Skeletal muscle tissue (tissue), 4 donors: ENCODE measurements around the gene HSF5. TPM values are rescaled to one million over a fixed set of nuclear protein-coding genes. Genes with fewer than 3 reads are reported as not detected.

Experiments used
- H3K27ac ChIP-seq: one replicate; pipeline ENCODE4 v1.7.0; 2013; ENCODE audit warnings: mild to moderate bottlenecking, low read depth, low read length, inconsistent platforms
- H3K27me3 ChIP-seq, 3 donors: one replicate each; pipeline ENCODE4 v1.7.0; 2013; ENCODE audit warnings: low read length in 3 of 3; ENCODE audit not compliant: control insufficient read depth in 3 of 3, insufficient read depth in 3 of 3
- H3K36me3 ChIP-seq, 3 donors: one replicate each; pipeline ENCODE4 v1.7.0; 2013; ENCODE audit warnings: low read length in 3 of 3; ENCODE audit not compliant: control insufficient read depth in 3 of 3, insufficient read depth in 3 of 3
- H3K4me1 ChIP-seq, 3 donors: one replicate each; pipeline ENCODE4 v1.7.0; 2013; ENCODE audit warnings: low read length in 3 of 3, mild to moderate bottlenecking in 3 of 3; ENCODE audit not compliant: control insufficient read depth in 3 of 3, insufficient read depth in 3 of 3
- H3K4me3 ChIP-seq, 3 donors: one replicate each; pipeline ENCODE4 v1.7.0; 2013; ENCODE audit warnings: low read length in 3 of 3
- H3K9ac ChIP-seq, 3 donors: one replicate each; pipeline ENCODE4 v1.7.0; 2013; ENCODE audit warnings: low read length in 3 of 3, mild to moderate bottlenecking in 3 of 3, moderate library complexity in 2 of 3, low read depth in 1 of 3
- H3K9me3 ChIP-seq, 3 donors: one replicate each; pipeline ENCODE4 v1.7.0; 2013; ENCODE audit warnings: low read length in 3 of 3; ENCODE audit not compliant: control insufficient read depth in 3 of 3
- total RNA-seq: library from RNA; depleted of rRNA; stranded (reverse); fragments of >200 nt; gene quantifications from one replicate; pipeline ENCODE4 v1.2.3, GENCODE V29; 2014
- donor health status: Osteomylitis.

Gene HSF5
- total RNA-seq, 1 donor from 2014 or later = under 0.01 TPM

- Histone ChIP-seq H3K4me1 (no peaks in the 10 kb centered on the region), H3K4me3 (no peak overlapping the region), H3K9ac (no peak overlapping the region), H3K36me3 (no peaks in the 10 kb centered on the region), H3K9me3 (no peaks in the 10 kb centered on the region), H3K27ac (no peak overlapping the region), H3K27me3 (peaks cover 0 to 3% (median 0%) of the 10 kb centered on the region in 3 donors)
These were observed 19.3 kb downstream of the HSF5 start for GRCh38 chr17:58468944-58469343.

- no peaks in the 10 kb centered on the region for H3K9me3 ChIP-seq
- no peaks in the 10 kb centered on the region for H3K36me3 ChIP-seq
- no peak overlapping the region for H3K9ac ChIP-seq
- no peaks in the 10 kb centered on the region for H3K4me1 ChIP-seq
- no peak overlapping the region for H3K27ac ChIP-seq
- H3K27me3 ChIP-seq = no peaks in the 10 kb centered on the region
- H3K4me3 ChIP-seq = no peak overlapping the region
These were observed 32.7 kb downstream of the HSF5 start for GRCh38 chr17:58455491-58455890.

GRCh38 chr17:58452738-58453137 is 35.5 kb downstream of the HSF5 start:
- no peaks in the 10 kb centered on the region for H3K27me3 ChIP-seq
- H3K9me3 ChIP-seq = no peaks in the 10 kb centered on the region
- H3K4me3 ChIP-seq = no peak overlapping the region
- no peak overlapping the region for H3K27ac ChIP-seq
- no peaks in the 10 kb centered on the region for H3K4me1 ChIP-seq
- no peak overlapping the region for H3K9ac ChIP-seq
- H3K36me3 ChIP-seq = no peaks in the 10 kb centered on the region

- H3K4me3 ChIP-seq = no peak overlapping the region
- H3K36me3 ChIP-seq = no peaks in the 10 kb centered on the region
- no peaks in the 10 kb centered on the region for H3K4me1 ChIP-seq
These were observed 40.9 kb downstream of the HSF5 start for GRCh38 chr17:58447039-58447975.

GRCh38 chr17:58446086-58446485 is 42.1 kb downstream of the HSF5 start:
- Histone ChIP-seq H3K4me3 (no peak overlapping the region), H3K27me3 (no peaks in the 10 kb centered on the region), H3K27ac (no peak overlapping the region), H3K4me1 (no peaks in the 10 kb centered on the region), H3K9me3 (no peaks in the 10 kb centered on the region), H3K9ac (no peak overlapping the region), H3K36me3 (no peaks in the 10 kb centered on the region)

More at GRCh38 chr17:58447039-58447975, 40.9 kb downstream of the HSF5 start:
- Histone ChIP-seq H3K9ac (no peak overlapping the region), H3K9me3 (no peaks in the 10 kb centered on the region), H3K27ac (no peak overlapping the region), H3K27me3 (no peaks in the 10 kb centered on the region)

GRCh38 chr17:58436805-58437239 is 51.4 kb downstream of the HSF5 start:
- Histone ChIP-seq H3K27me3 (peaks cover 0 to 7% (median 0%) of the 10 kb centered on the region in 3 donors), H3K9ac (no peak overlapping the region), H3K36me3 (no peaks in the 10 kb centered on the region), H3K4me1 (no peaks in the 10 kb centered on the region), H3K27ac (no peak overlapping the region), H3K9me3 (no peaks in the 10 kb centered on the region), H3K4me3 (no peak overlapping the region)

GRCh38 chr17:58436245-58436644 is 52.0 kb downstream of the HSF5 start:
- no peaks in the 10 kb centered on the region for H3K4me1 ChIP-seq
- H3K4me3 ChIP-seq = no peak overlapping the region
- H3K9me3 ChIP-seq = no peaks in the 10 kb centered on the region
- no peak overlapping the region for H3K27ac ChIP-seq
- H3K36me3 ChIP-seq = no peaks in the 10 kb centered on the region
- peaks cover 0 to 7% (median 0%) of the 10 kb centered on the region in 3 donors for H3K27me3 ChIP-seq
- no peak overlapping the region for H3K9ac ChIP-seq

GRCh38 chr17:58432806-58433573 is 55.2 kb downstream of the HSF5 start:
- Histone ChIP-seq H3K9me3 (no peaks in the 10 kb centered on the region), H3K9ac (no peak overlapping the region), H3K36me3 (no peaks in the 10 kb centered on the region), H3K27me3 (peaks cover 0 to 4% (median 0%) of the 10 kb centered on the region in 3 donors), H3K4me1 (no peaks in the 10 kb centered on the region), H3K27ac (no peak overlapping the region), H3K4me3 (no peak overlapping the region)

- H3K27me3 ChIP-seq = peaks cover 0 to 1% (median 0%) of the 10 kb centered on the region in 3 donors
- no peaks in the 10 kb centered on the region for H3K4me1 ChIP-seq
- no peak overlapping the region for H3K4me3 ChIP-seq
- no peak overlapping the region for H3K27ac ChIP-seq
- no peaks in the 10 kb centered on the region for H3K36me3 ChIP-seq
- H3K9me3 ChIP-seq = no peaks in the 10 kb centered on the region
- H3K9ac ChIP-seq = no peak overlapping the region
These were observed 60.4 kb downstream of the HSF5 start for GRCh38 chr17:58427807-58428206.

- no peaks in the 10 kb centered on the region for H3K36me3 ChIP-seq
- peaks cover 0 to 5% (median 0%) of the 10 kb centered on the region in 3 donors for H3K27me3 ChIP-seq
- H3K4me1 ChIP-seq = peaks cover 0 to 6% (median 3%) of the 10 kb centered on the region in 3 donors
- H3K9me3 ChIP-seq = no peaks in the 10 kb centered on the region
- no peak overlapping the region for H3K4me3 ChIP-seq
- no peak overlapping the region for H3K9ac ChIP-seq
- no peak overlapping the region for H3K27ac ChIP-seq
These were observed 66.5 kb downstream of the HSF5 start for GRCh38 chr17:58421711-58422110.
